ENCODE data around the gene SPEN. TPM values are rescaled to one million over a fixed set of nuclear protein-coding genes. Genes with fewer than 3 reads are reported as not detected.

SPEN gene
- total RNA-seq, 2 experiments from 2014 or later: 73.5 to 76.7 TPM

GRCh38 chr1:15881961-15882360 is 34.5 kb downstream of the SPEN start:
- H3K36me3 ChIP-seq (ENCODE audit: insufficient read depth, low read length): peaks cover 15% of the 10 kb centered on the region
- no peak overlapping the region for H3K27ac Mint-ChIP-seq

GRCh38 chr1:15882665-15883064 is 35.2 kb downstream of the SPEN start:
- ChIA-PET POLR2A (interaction anchor here (0.7 kb wide), 1 partner anchor 24 kb away, joined by 3 read pairs; no protein-coding TSS in a partner anchor), CTCF (no interaction called here)
- no peaks in the 10 kb centered on the region for H3K27me3 ChIP-seq (ENCODE audit: control insufficient read depth in 1 of 2, insufficient read depth in 2 of 2, low read length in 2 of 2)
- DNase-seq (peak in 2 of 14 experiments; percentile 15 to 28), ATAC-seq (ENCODE audit: poor library complexity) (no peak)
- Mint-ChIP-seq H3K9me3 (no peaks in the 10 kb centered on the region), H3K4me3 (no peak overlapping the region), H3K27me3 (no peaks in the 10 kb centered on the region), H3K4me1 (ENCODE audit: low read depth) (peaks cover 76% of the 10 kb centered on the region), H3K36me3 (ENCODE audit: low read depth) (peaks cover 36% of the 10 kb centered on the region), H3K27ac (peak overlapping the region; percentile 61)
- H3K4me1 ChIP-seq (ENCODE audit: insufficient read depth, low read length): peaks cover 37% of the 10 kb centered on the region
- H3K27ac ChIP-seq (ENCODE audit: low read depth in 1 of 2, low read length in 2 of 2): no peak overlapping the region
- no peak overlapping the region for H3K4me3 ChIP-seq (ENCODE audit: low read length)
- peaks cover 9% of the 10 kb centered on the region for H3K36me3 ChIP-seq (ENCODE audit: insufficient read depth, low read length)
- no peaks in the 10 kb centered on the region for H3K9me3 ChIP-seq (ENCODE audit: control insufficient read depth in 1 of 2, insufficient read depth in 1 of 2, low read length in 2 of 2)
- intact Hi-C loops (cut with DNase I, micrococcal nuclease): loop anchor here in 1 of 2 experiments (5.0 kb wide), 1 partner anchor 50 kb away; no protein-coding TSS in a partner anchor
- no peak for TF ChIP-seq CTCF (IDR thresholded peaks at IDR 0.05)

More at GRCh38 chr1:15881961-15882360, 34.5 kb downstream of the SPEN start:
- intact Hi-C loops (cut with DNase I, micrococcal nuclease): loop anchor here in 1 of 2 experiments (5.0 kb wide), 1 partner anchor 50 kb away; no protein-coding TSS in a partner anchor
- peaks cover 35% of the 10 kb centered on the region for H3K4me1 ChIP-seq (ENCODE audit: insufficient read depth, low read length)
- H3K27ac ChIP-seq (ENCODE audit: low read depth in 1 of 2, low read length in 2 of 2): no peak overlapping the region
- no peak overlapping the region for H3K4me3 ChIP-seq (ENCODE audit: low read length)
- Mint-ChIP-seq H3K4me3 (no peak overlapping the region), H3K27me3 (no peaks in the 10 kb centered on the region), H3K9me3 (no peaks in the 10 kb centered on the region), H3K4me1 (ENCODE audit: low read depth) (peaks cover 75% of the 10 kb centered on the region), H3K36me3 (ENCODE audit: low read depth) (peaks cover 36% of the 10 kb centered on the region)
- no peak for DNase-seq
- no peaks in the 10 kb centered on the region for H3K9me3 ChIP-seq (ENCODE audit: control insufficient read depth in 1 of 2, insufficient read depth in 1 of 2, low read length in 2 of 2)
- no peak for ATAC-seq (ENCODE audit: poor library complexity)
- POLR2A ChIA-PET: interaction anchor here (2.1 kb wide), 1 partner anchor 33 kb away, joined by 6 read pairs; no protein-coding TSS in a partner anchor
- CTCF ChIA-PET: no interaction called here
- TF ChIP-seq CTCF (IDR thresholded peaks at IDR 0.05): no peak
- no peaks in the 10 kb centered on the region for H3K27me3 ChIP-seq (ENCODE audit: control insufficient read depth in 1 of 2, insufficient read depth in 2 of 2, low read length in 2 of 2)

GRCh38 chr1:15883326-15883725 is 35.8 kb downstream of the SPEN start:
- H3K27ac Mint-ChIP-seq: peak overlapping the region; percentile 61
- Histone ChIP-seq H3K4me3 (ENCODE audit: low read length) (no peak overlapping the region), H3K36me3 (ENCODE audit: insufficient read depth, low read length) (peaks cover 9% of the 10 kb centered on the region), H3K27ac (ENCODE audit: low read depth in 1 of 2, low read length in 2 of 2) (no peak overlapping the region), H3K27me3 (ENCODE audit: control insufficient read depth in 1 of 2, insufficient read depth in 2 of 2, low read length in 2 of 2) (no peaks in the 10 kb centered on the region), H3K4me1 (ENCODE audit: insufficient read depth, low read length) (peaks cover 37% of the 10 kb centered on the region), H3K9me3 (ENCODE audit: control insufficient read depth in 1 of 2, insufficient read depth in 1 of 2, low read length in 2 of 2) (no peaks in the 10 kb centered on the region)
- ATAC-seq (ENCODE audit: poor library complexity) (no peak), DNase-seq (no peak)
- peaks cover 73% of the 10 kb centered on the region for H3K4me1 Mint-ChIP-seq (ENCODE audit: low read depth)
- H3K9me3 Mint-ChIP-seq: no peaks in the 10 kb centered on the region
- no peaks in the 10 kb centered on the region for H3K27me3 Mint-ChIP-seq
- TF ChIP-seq CTCF (IDR thresholded peaks at IDR 0.05): no peak
- no peak overlapping the region for H3K4me3 Mint-ChIP-seq
- CTCF ChIA-PET: no interaction called here
- intact Hi-C loops (cut with DNase I, micrococcal nuclease): loop anchor here in 1 of 2 experiments (5.0 kb wide), 1 partner anchor 51 kb away; no protein-coding TSS in a partner anchor
- peaks cover 32% of the 10 kb centered on the region for H3K36me3 Mint-ChIP-seq (ENCODE audit: low read depth)
- POLR2A ChIA-PET: interaction anchor here (0.7 kb wide), 1 partner anchor 25 kb away, joined by 3 read pairs; no protein-coding TSS in a partner anchor
